SK-N-SH (cell line): ENCODE measurements around the gene CFAP92. TPM values are rescaled to one million over a fixed set of nuclear protein-coding genes. Genes with fewer than 3 reads are reported as not detected.
A peak's percentile ranks its signal among the peaks of the same experiment; 100 is the strongest.

Experiments used
- CTCF ChIA-PET: fragments of 300-600, 350-600 bp; formaldehyde crosslinking; extraction: SDS; loops from one replicate; lab custom pipeline; 2021; lab: Yijun Ruan, JAX
- POLR2A ChIA-PET: fragments of 350-600 bp; sonication (Branson Sonifier 250); formaldehyde crosslinking; extraction: SDS; loops from one replicate; lab custom pipeline; 2020; ENCODE audit warnings: antibody characterized with exemption, inconsistent platforms; lab: Yijun Ruan, JAX
- DNase-seq: peaks from one replicate; pipeline ENCODE4 v3.0.0; 2012
- H2AFZ ChIP-seq: fragments of 200-600 bp; sonication (generic); 2 replicates; pipeline ENCODE4 v1.8.1; 2016; ENCODE audit warnings: antibody characterized with exemption, mild to moderate bottlenecking, low read depth
- H3F3A ChIP-seq: fragments of 200-600 bp; sonication (generic); replicated peaks from 2 replicates; pipeline ENCODE3; 2016; ENCODE audit warnings: antibody characterized with exemption, mild to moderate bottlenecking; ENCODE audit not compliant: insufficient read depth
- H3K27ac ChIP-seq, 2 experiments: fragments of 200-500 bp in 1 of 2; fragments of 200-600 bp in 1 of 2; sonication (Bioruptor generic) in 1 of 2; sonication (generic), shearing (Covaris generic) in 1 of 2; 2 replicates each; pipeline versions ENCODE4 v1.5.1 to v1.6.1; 2014 to 2016; ENCODE audit warnings: low read depth in 2 of 2, inconsistent platforms in 1 of 2, low read length in 1 of 2, mild to moderate bottlenecking in 1 of 2, mixed read lengths in 1 of 2
- H3K27me3 ChIP-seq: fragments of 200-600 bp; sonication (generic), shearing (Covaris generic); 2 replicates; pipeline ENCODE4 v1.6.1; 2016; ENCODE audit warnings: mixed run types; ENCODE audit not compliant: insufficient read depth
- H3K36me3 ChIP-seq, 2 experiments: fragments of 200-500 bp in 1 of 2; fragments of 200-600 bp in 1 of 2; sonication (Bioruptor generic) in 1 of 2; sonication (generic) in 1 of 2; replicated peaks in 1 of 2; 2 replicates each; pipeline versions ENCODE3 to v1.5.1; 2014 to 2016; ENCODE audit warnings: low read length in 1 of 2, mild to moderate bottlenecking in 1 of 2; ENCODE audit not compliant: insufficient read depth in 2 of 2, control insufficient read depth in 1 of 2
- H3K4me1 ChIP-seq, 2 experiments: fragments of 200-500 bp in 1 of 2; fragments of 200-600 bp in 1 of 2; sonication (Bioruptor generic) in 1 of 2; sonication (generic), shearing (Covaris generic) in 1 of 2; 2 replicates each; pipeline versions ENCODE4 v1.5.1 to v1.6.1; 2014 to 2016; ENCODE audit warnings: low read depth in 1 of 2, low read length in 1 of 2, mixed run types in 1 of 2; ENCODE audit not compliant: insufficient read depth in 2 of 2, control insufficient read depth in 1 of 2
- H3K4me2 ChIP-seq: fragments of 200-600 bp; sonication (generic), shearing (Covaris generic); 2 replicates; pipeline ENCODE4 v1.6.1; 2017; ENCODE audit warnings: mixed run types
- H3K4me3 ChIP-seq, 2 experiments: fragments of 200-500 bp in 1 of 2; fragments of 200-600 bp in 1 of 2; sonication (Bioruptor generic) in 1 of 2; sonication (generic), shearing (Covaris generic) in 1 of 2; 2 replicates each; pipeline versions ENCODE4 v1.5.1 to v1.8.1; 2014 to 2016; ENCODE audit warnings: low read depth in 2 of 2, inconsistent platforms in 1 of 2, low read length in 1 of 2, mild to moderate bottlenecking in 1 of 2, mixed read lengths in 1 of 2, moderate library complexity in 1 of 2
- H3K79me2 ChIP-seq: fragments of 200-600 bp; sonication (generic); 2 replicates; pipeline ENCODE4 v1.8.1; 2017; ENCODE audit warnings: mild to moderate bottlenecking; ENCODE audit not compliant: insufficient read depth
- H3K9ac ChIP-seq: fragments of 200-600 bp; sonication (generic); 2 replicates; pipeline ENCODE4 v1.6.1; 2017; ENCODE audit warnings: mixed run types
- H3K9me2 ChIP-seq: fragments of 200-600 bp; sonication (generic); 2 replicates; pipeline ENCODE4 v1.6.1; 2017; ENCODE audit warnings: mixed run types
- H3K9me3 ChIP-seq: fragments of 200-600 bp; sonication (generic); 2 replicates; pipeline ENCODE4 v1.6.1; 2017; ENCODE audit warnings: mixed run types, mild to moderate bottlenecking, moderate library complexity
- H4K20me1 ChIP-seq: fragments of 200-600 bp; sonication (generic); 2 replicates; pipeline ENCODE4 v1.6.1; 2017; ENCODE audit warnings: mild to moderate bottlenecking, mixed run types; ENCODE audit not compliant: insufficient read depth
- CHD2 ChIP-seq: fragments of 150-350 bp; IDR thresholded peaks from 2 replicates; pipeline ENCODE4 v1.6.1; 2018; ENCODE audit warnings: low read length; ENCODE audit not compliant: partially characterized antibody
- FOSL2 ChIP-seq: IDR thresholded peaks from 2 replicates; pipeline ENCODE4 v1.4.0; 2012; ENCODE audit warnings: low read depth, mild to moderate bottlenecking, moderate library complexity, borderline replicate concordance
- FOXJ3 ChIP-seq: sonication (generic); formaldehyde crosslinking; IDR thresholded peaks from 2 replicates; pipeline ENCODE4 v1.5.1; 2020; ENCODE audit warnings: mild to moderate bottlenecking, missing genetic modification reagents
- GABPA ChIP-seq: IDR thresholded peaks from 2 replicates; pipeline ENCODE4 v1.4.0; 2012; ENCODE audit warnings: low read depth, mild to moderate bottlenecking
- JUND ChIP-seq: IDR thresholded peaks from 2 replicates; pipeline ENCODE4 v1.4.0; 2012
- NFIC ChIP-seq: IDR thresholded peaks from 2 replicates; pipeline ENCODE4 v1.4.0; 2012; ENCODE audit warnings: borderline replicate concordance
- RAD21 ChIP-seq: IDR thresholded peaks from 2 replicates; pipeline ENCODE4 v1.6.1; 2012; ENCODE audit warnings: mild to moderate bottlenecking, low read length
- RXRA ChIP-seq: IDR thresholded peaks from 2 replicates; pipeline ENCODE4 v1.4.0; 2012; ENCODE audit warnings: low read depth, mild to moderate bottlenecking, borderline replicate concordance
- SIN3A ChIP-seq: IDR thresholded peaks from 2 replicates; pipeline ENCODE4 v1.6.1; 2012; ENCODE audit warnings: low read depth, mild to moderate bottlenecking, low read length, moderate library complexity, borderline replicate concordance
- SMC3 ChIP-seq: IDR thresholded peaks from 2 replicates; pipeline ENCODE4 v1.6.1; 2012; ENCODE audit warnings: low read depth, low read length, improper control_type of control experiment
- TCF12 ChIP-seq: IDR thresholded peaks from 2 replicates; pipeline ENCODE4 v1.4.0; 2012
- YY1 ChIP-seq: IDR thresholded peaks from 2 replicates; pipeline ENCODE4 v1.4.0; 2012; ENCODE audit warnings: low read depth, mild to moderate bottlenecking
- WGBS: methylation state at CpG from one replicate; pipeline ENCODE4 v1.1.6; 2017; ENCODE audit warnings: low lambda C conversion rate; 5-methylcytosine and 5-hydroxymethylcytosine counted together
- polyA plus RNA-seq, 3 experiments: library from polyadenylated mRNA; depleted of rRNA; stranded (reverse); fragments of >200 nt; gene quantifications; 2 replicates each; pipeline ENCODE4 v1.2.3, GENCODE V29; 2012
- TF ChIP-seq, protein P1 (sequence below): IDR thresholded peaks from 2 replicates; pipeline ENCODE4 v1.4.0; 2012; ENCODE audit warnings: low read depth
- TF ChIP-seq, protein P2 (sequence below): fragments of 200-600 bp; sonication (generic); IDR thresholded peaks from 2 replicates; pipeline ENCODE4 v1.6.1; 2017; ENCODE audit warnings: antibody characterized with exemption, mild to moderate bottlenecking, moderate library complexity
- TF ChIP-seq, protein P3 (sequence below): IDR thresholded peaks from 2 replicates; pipeline ENCODE4 v1.4.0; 2012; ENCODE audit warnings: low read depth, borderline replicate concordance
- TF ChIP-seq, protein P4 (sequence below): IDR thresholded peaks from 2 replicates; pipeline ENCODE4; 2012

The CFAP92 gene
- polyA plus RNA-seq, 1 of the 3 experiments (the other 2 are of a cell fraction) = not detected

DNA sequence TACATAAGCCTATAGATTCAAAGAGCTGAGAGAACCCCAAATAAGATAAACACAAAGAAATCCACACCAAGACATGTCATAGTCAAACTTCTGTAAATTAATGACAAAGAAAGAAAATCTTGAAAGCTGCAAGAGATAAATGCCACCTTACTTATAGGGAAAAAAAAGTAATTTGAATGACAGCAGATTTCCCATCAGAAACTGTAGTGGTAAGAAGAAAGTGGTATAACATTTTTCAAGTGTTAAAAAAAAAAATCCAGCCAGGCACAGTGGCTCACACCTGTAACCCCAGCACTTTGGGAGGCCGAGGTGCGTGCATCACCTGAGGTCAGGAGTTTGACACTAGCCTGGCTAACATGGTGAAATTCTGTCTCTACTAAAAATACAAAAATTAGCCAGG, 37.4 kb downstream of the CFAP92 start:
- H3K9ac ChIP-seq = no peak overlapping the region
- no peaks in the 10 kb centered on the region for H4K20me1 ChIP-seq
- H3K4me1 ChIP-seq = no peaks in the 10 kb centered on the region
- TF ChIP-seq JUND (no peak), RAD21 (no peak)
- TF ChIP-seq, protein P1, sequence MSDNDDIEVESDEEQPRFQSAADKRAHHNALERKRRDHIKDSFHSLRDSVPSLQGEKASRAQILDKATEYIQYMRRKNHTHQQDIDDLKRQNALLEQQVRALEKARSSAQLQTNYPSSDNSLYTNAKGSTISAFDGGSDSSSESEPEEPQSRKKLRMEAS = no peak
- TF ChIP-seq, all 33 proteins: peak for 0
- Histone ChIP-seq H3K36me3 (no peaks in the 10 kb centered on the region), H3K27me3 (no peaks in the 10 kb centered on the region), H3K9me3 (no peaks in the 10 kb centered on the region), H3K4me3 (no peak overlapping the region), H3K27ac (no peak overlapping the region), H3K79me2 (no peaks in the 10 kb centered on the region), H3K9me2 (no peaks in the 10 kb centered on the region), H3K4me2 (no peak overlapping the region), H3F3A (no peaks in the 10 kb centered on the region), H2AFZ (no peak overlapping the region)
- ChIA-PET POLR2A (no interaction called here), CTCF (interaction anchor here (3.2 kb wide), 1 partner anchor 14 kb away, joined by 17 read pairs; no protein-coding TSS in a partner anchor)
- 83% methylated on average over 2 of the region's 2 CpGs for WGBS
- no peak for DNase-seq

DNA sequence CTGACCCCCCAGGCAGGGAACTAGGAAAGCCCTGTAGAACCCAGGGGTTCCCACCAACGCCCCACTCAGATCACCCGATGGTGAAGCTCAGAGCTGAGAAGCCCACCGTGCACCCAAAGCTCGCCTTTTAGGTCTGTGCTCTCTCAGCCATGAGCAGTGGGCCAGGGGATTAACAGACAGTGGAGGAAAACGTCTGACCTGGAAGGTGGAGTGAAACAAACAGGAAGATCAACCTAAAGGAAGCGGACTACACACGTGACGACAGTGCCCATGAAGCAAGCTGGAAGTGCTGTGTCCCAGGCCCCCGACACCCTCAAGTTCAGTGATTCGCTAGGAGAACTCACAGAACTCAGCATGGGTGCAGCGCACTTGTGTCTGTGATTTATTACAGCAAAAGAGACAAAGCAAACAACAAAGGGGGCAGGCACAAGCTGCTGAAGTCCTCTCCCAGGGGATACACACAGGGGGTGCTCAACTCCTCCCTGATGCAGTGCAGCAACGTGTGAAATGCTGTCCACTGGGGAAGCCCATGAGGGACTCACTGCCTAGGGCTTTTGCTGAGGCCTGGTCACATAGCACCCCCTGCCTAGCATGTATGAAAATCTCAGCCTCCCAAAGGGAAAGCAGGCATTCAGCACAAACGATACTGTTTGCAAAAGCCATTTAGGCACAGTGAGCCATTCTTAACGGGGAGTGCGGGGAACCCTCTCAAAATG, 43.5 kb downstream of the CFAP92 start:
- TF ChIP-seq, protein P2, sequence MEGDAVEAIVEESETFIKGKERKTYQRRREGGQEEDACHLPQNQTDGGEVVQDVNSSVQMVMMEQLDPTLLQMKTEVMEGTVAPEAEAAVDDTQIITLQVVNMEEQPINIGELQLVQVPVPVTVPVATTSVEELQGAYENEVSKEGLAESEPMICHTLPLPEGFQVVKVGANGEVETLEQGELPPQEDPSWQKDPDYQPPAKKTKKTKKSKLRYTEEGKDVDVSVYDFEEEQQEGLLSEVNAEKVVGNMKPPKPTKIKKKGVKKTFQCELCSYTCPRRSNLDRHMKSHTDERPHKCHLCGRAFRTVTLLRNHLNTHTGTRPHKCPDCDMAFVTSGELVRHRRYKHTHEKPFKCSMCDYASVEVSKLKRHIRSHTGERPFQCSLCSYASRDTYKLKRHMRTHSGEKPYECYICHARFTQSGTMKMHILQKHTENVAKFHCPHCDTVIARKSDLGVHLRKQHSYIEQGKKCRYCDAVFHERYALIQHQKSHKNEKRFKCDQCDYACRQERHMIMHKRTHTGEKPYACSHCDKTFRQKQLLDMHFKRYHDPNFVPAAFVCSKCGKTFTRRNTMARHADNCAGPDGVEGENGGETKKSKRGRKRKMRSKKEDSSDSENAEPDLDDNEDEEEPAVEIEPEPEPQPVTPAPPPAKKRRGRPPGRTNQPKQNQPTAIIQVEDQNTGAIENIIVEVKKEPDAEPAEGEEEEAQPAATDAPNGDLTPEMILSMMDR = peak; percentile 27
- TF ChIP-seq RAD21 = peak; percentile 60
- no peak for TF ChIP-seq SIN3A
- 0 out of 2 replicates have a peak, but pooled peaks have one; percentile 9 for TF ChIP-seq SMC3
- no peak for TF ChIP-seq YY1
- H3K27ac ChIP-seq = no peak overlapping the region
- H3K4me3 ChIP-seq = no peak overlapping the region
- peak; percentile 53 for DNase-seq
- ChIA-PET POLR2A (no interaction called here), CTCF (interaction anchor here (0.8 to 2.8 kb wide), 5 partner anchors 11 to 332 kb away, joined by 3 to 16 read pairs (median 3); no protein-coding TSS in a partner anchor)
- H4K20me1 ChIP-seq = no peaks in the 10 kb centered on the region
- 55% methylated on average over 15 of the region's 15 CpGs for WGBS
- no peaks in the 10 kb centered on the region for H3K36me3 ChIP-seq
- no peak overlapping the region for H3K4me2 ChIP-seq
- H3K9me2 ChIP-seq = no peaks in the 10 kb centered on the region
- H3K79me2 ChIP-seq = no peaks in the 10 kb centered on the region
- no peaks in the 10 kb centered on the region for H3K4me1 ChIP-seq
- no peak overlapping the region for H2AFZ ChIP-seq
- H3K9ac ChIP-seq = no peak overlapping the region
- no peaks in the 10 kb centered on the region for H3F3A ChIP-seq
- H3K9me3 ChIP-seq = no peaks in the 10 kb centered on the region
- H3K27me3 ChIP-seq = no peaks in the 10 kb centered on the region

DNA sequence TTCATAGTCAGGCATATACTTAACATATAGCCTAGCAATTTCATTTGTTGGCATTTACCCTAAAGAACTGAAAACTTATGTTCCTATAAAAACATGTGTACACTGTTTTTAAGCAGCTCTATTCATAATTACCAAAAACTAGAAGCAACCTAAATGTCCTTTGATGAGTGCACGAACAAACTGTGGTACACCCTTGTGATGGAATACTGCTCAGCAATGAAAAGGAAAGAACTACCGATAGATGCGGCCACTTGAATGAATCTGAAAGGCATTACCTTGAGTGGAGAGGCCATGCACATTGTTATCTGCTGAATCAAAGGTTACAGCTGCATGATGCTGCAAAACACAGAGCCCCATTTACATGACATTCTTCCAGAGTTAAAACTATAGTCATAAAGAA, 44.7 kb downstream of the CFAP92 start:
- no peaks in the 10 kb centered on the region for H3K4me1 ChIP-seq
- no peak overlapping the region for H3K9ac ChIP-seq
- no peaks in the 10 kb centered on the region for H3F3A ChIP-seq
- DNase-seq = no peak
- H3K27me3 ChIP-seq = no peaks in the 10 kb centered on the region
- H3K4me2 ChIP-seq = no peak overlapping the region
- H2AFZ ChIP-seq = no peak overlapping the region
- CTCF ChIA-PET = interaction anchor here (2.8 kb wide), 1 partner anchor 21 kb away, joined by 16 read pairs; no protein-coding TSS in a partner anchor
- WGBS = 88% methylated on average over 3 of the region's 3 CpGs
- no peaks in the 10 kb centered on the region for H3K9me2 ChIP-seq
- H3K79me2 ChIP-seq = no peaks in the 10 kb centered on the region
- H3K27ac ChIP-seq = no peak overlapping the region
- H3K36me3 ChIP-seq = no peaks in the 10 kb centered on the region
- POLR2A ChIA-PET = no interaction called here
- no peaks in the 10 kb centered on the region for H3K9me3 ChIP-seq
- no peak overlapping the region for H3K4me3 ChIP-seq
- no peaks in the 10 kb centered on the region for H4K20me1 ChIP-seq
- TF ChIP-seq TCF12 (no peak), NFIC (no peak), CHD2 (no peak), GABPA (no peak), YY1 (no peak), FOSL2 (no peak), JUND (no peak), RXRA (no peak), SIN3A (no peak), FOXJ3 (CRISPR knock-in tag) (no peak)
- TF ChIP-seq, protein P3, sequence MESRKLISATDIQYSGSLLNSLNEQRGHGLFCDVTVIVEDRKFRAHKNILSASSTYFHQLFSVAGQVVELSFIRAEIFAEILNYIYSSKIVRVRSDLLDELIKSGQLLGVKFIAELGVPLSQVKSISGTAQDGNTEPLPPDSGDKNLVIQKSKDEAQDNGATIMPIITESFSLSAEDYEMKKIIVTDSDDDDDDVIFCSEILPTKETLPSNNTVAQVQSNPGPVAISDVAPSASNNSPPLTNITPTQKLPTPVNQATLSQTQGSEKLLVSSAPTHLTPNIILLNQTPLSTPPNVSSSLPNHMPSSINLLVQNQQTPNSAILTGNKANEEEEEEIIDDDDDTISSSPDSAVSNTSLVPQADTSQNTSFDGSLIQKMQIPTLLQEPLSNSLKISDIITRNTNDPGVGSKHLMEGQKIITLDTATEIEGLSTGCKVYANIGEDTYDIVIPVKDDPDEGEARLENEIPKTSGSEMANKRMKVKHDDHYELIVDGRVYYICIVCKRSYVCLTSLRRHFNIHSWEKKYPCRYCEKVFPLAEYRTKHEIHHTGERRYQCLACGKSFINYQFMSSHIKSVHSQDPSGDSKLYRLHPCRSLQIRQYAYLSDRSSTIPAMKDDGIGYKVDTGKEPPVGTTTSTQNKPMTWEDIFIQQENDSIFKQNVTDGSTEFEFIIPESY = no peak
- TF ChIP-seq, protein P1 = no peak
- TF ChIP-seq, protein P4, sequence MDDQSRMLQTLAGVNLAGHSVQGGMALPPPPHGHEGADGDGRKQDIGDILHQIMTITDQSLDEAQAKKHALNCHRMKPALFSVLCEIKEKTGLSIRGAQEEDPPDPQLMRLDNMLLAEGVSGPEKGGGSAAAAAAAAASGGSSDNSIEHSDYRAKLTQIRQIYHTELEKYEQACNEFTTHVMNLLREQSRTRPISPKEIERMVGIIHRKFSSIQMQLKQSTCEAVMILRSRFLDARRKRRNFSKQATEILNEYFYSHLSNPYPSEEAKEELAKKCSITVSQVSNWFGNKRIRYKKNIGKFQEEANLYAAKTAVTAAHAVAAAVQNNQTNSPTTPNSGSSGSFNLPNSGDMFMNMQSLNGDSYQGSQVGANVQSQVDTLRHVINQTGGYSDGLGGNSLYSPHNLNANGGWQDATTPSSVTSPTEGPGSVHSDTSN = no peak
